HEK293T (cell line): ENCODE results near the gene KLK12.

Experiments
- CTCF ChIA-PET: fragments of 350-600 bp; formaldehyde crosslinking; extraction: SDS; loops from one replicate; lab custom pipeline; 2021; ENCODE audit warnings: antibody characterized with exemption, inconsistent platforms; lab: Yijun Ruan, JAX
- POLR2A ChIA-PET: fragments of 350-600 bp; formaldehyde crosslinking; extraction: SDS; loops from one replicate; lab custom pipeline; 2020; ENCODE audit warnings: antibody characterized with exemption, inconsistent platforms; lab: Yijun Ruan, JAX
- DNase-seq: peaks from one replicate; pipeline ENCODE4 v3.0.0; 2012; ENCODE audit warnings: mixed read lengths; ENCODE audit errors: extremely low spot score
- ARNT ChIP-seq: fragments of 450-650 bp; IDR thresholded peaks from 2 replicates; pipeline ENCODE4 v1.6.1; 2017; ENCODE audit warnings: mild to moderate bottlenecking
- BHLHE40 ChIP-seq: fragments of 450-650 bp; IDR thresholded peaks from 2 replicates; pipeline ENCODE4 v1.6.1; 2016; ENCODE audit warnings: mild to moderate bottlenecking, moderate library complexity, borderline replicate concordance
- CTBP1 ChIP-seq: fragments of 450-650 bp; IDR thresholded peaks from 2 replicates; pipeline ENCODE4 v1.6.1; 2016; ENCODE audit warnings: borderline replicate concordance
- ELF4 ChIP-seq: fragments of 450-650 bp; IDR thresholded peaks from 2 replicates; pipeline ENCODE4 v1.6.1; 2017; ENCODE audit warnings: antibody characterized with exemption
- FOXA1 ChIP-seq: fragments of 450-650 bp; IDR thresholded peaks from 2 replicates; pipeline ENCODE4 v1.6.1; 2016; ENCODE audit warnings: mild to moderate bottlenecking
- FOXK2 ChIP-seq: fragments of 450-650 bp; IDR thresholded peaks from 2 replicates; pipeline ENCODE4 v1.6.1; 2016; ENCODE audit warnings: mild to moderate bottlenecking
- FOXM1 ChIP-seq: fragments of 450-650 bp; IDR thresholded peaks from 2 replicates; pipeline ENCODE4 v1.6.1; 2017; ENCODE audit warnings: mild to moderate bottlenecking, borderline replicate concordance
- HDGF ChIP-seq: fragments of 450-650 bp; IDR thresholded peaks from 2 replicates; pipeline ENCODE4 v1.6.1; 2017; ENCODE audit warnings: antibody characterized with exemption, borderline replicate concordance
- L3MBTL2 ChIP-seq: fragments of 450-650 bp; conservative IDR thresholded peaks from 2 replicates; pipeline ENCODE4 v1.6.1; 2016; ENCODE audit warnings: mild to moderate bottlenecking
- LEF1 ChIP-seq: fragments of 450-650 bp; IDR thresholded peaks from 2 replicates; pipeline ENCODE4 v1.6.1; 2017; ENCODE audit warnings: mild to moderate bottlenecking, borderline replicate concordance
- NFRKB ChIP-seq: fragments of 450-650 bp; IDR thresholded peaks from 2 replicates; pipeline ENCODE4 v1.6.1; 2016; ENCODE audit warnings: mild to moderate bottlenecking, moderate library complexity
- PKNOX1 ChIP-seq: fragments of 450-650 bp; IDR thresholded peaks from 2 replicates; pipeline ENCODE4 v1.6.1; 2016
- SP1 ChIP-seq: fragments of 450-650 bp; IDR thresholded peaks from 2 replicates; pipeline ENCODE4 v1.6.1; 2017
- SUZ12 ChIP-seq: fragments of 450-650 bp; IDR thresholded peaks from 2 replicates; pipeline ENCODE4 v1.6.1; 2016; ENCODE audit warnings: mild to moderate bottlenecking
- TARDBP ChIP-seq: fragments of 450-650 bp; IDR thresholded peaks from 2 replicates; pipeline ENCODE4 v1.6.1; 2016
- ZNF384 ChIP-seq: fragments of 450-650 bp; IDR thresholded peaks from 2 replicates; pipeline ENCODE4 v1.6.1; 2016

Gene KLK12

GRCh38 chr19:51063664-51064063 is 28.9 kb upstream of the KLK12 start:
- no peak for DNase-seq
- no peak for TF ChIP-seq CTBP1
- TF ChIP-seq ELF4, result no peak
- TF ChIP-seq LEF1, result no peak
- no peak for TF ChIP-seq L3MBTL2
- no peak for TF ChIP-seq FOXA1
- TF ChIP-seq ARNT, result no peak
- no peak for TF ChIP-seq ZNF384
- no peak for TF ChIP-seq HDGF
- no peak for TF ChIP-seq FOXM1
- TF ChIP-seq PKNOX1, result no peak
- no peak for TF ChIP-seq SP1
- TF ChIP-seq BHLHE40, result no peak
- no peak for TF ChIP-seq TARDBP
- TF ChIP-seq SUZ12, result no peak
- CTCF ChIA-PET, result no interaction called here
- POLR2A ChIA-PET, result no interaction called here

- TF ChIP-seq SUZ12 (no peak), FOXA1 (no peak), ARNT (no peak), TARDBP (no peak), PKNOX1 (no peak), NFRKB (no peak), FOXM1 (no peak), FOXK2 (no peak)
- DNase-seq, result no peak
- CTCF ChIA-PET, result no interaction called here
- POLR2A ChIA-PET, result no interaction called here
Observed at GRCh38 chr19:51060973-51061372, 26.2 kb upstream of the KLK12 start.

GRCh38 chr19:51060336-51060735 is 25.5 kb upstream of the KLK12 start:
- ChIA-PET POLR2A (no interaction called here), CTCF (no interaction called here)
- no peak for TF ChIP-seq ZNF384
- TF ChIP-seq LEF1, result no peak
- TF ChIP-seq FOXK2, result no peak
- TF ChIP-seq ELF4, result no peak
- TF ChIP-seq PKNOX1, result no peak
- TF ChIP-seq FOXA1, result no peak
- TF ChIP-seq SUZ12, result no peak
- TF ChIP-seq FOXM1, result no peak
- no peak for TF ChIP-seq TARDBP
- TF ChIP-seq BHLHE40, result no peak
- no peak for TF ChIP-seq HDGF
- TF ChIP-seq CTBP1, result no peak
- TF ChIP-seq SP1, result no peak
- TF ChIP-seq NFRKB, result no peak
- no peak for TF ChIP-seq L3MBTL2
- DNase-seq, result no peak

DNA sequence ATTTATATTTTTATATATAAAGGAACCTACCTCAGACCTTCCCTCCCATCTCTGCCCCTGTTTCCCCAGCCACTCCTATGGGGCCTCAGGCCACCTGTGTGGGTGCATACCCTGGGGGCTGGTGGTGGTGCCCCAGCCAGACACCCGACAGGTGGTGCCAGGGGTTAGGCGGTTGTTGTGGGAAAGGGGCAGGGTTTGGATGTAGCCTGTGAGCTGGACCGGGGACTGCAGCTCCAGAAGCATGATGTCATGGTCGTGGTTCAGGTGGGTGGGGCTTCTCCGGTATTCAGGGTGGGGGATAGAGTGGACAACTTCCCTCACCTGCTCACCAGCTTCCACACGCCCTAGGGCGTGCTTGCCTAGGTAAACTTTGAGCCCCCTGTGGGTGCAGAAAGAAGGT is 24.9 kb upstream of the KLK12 start:
- CTCF ChIA-PET, result no interaction called here
- TF ChIP-seq PKNOX1 (no peak), ELF4 (no peak), L3MBTL2 (no peak), FOXA1 (no peak), HDGF (no peak), SUZ12 (no peak), FOXK2 (no peak), ZNF384 (no peak), LEF1 (no peak), FOXM1 (no peak), NFRKB (no peak), BHLHE40 (no peak)
- DNase-seq, result no peak
- POLR2A ChIA-PET, result no interaction called here

DNA sequence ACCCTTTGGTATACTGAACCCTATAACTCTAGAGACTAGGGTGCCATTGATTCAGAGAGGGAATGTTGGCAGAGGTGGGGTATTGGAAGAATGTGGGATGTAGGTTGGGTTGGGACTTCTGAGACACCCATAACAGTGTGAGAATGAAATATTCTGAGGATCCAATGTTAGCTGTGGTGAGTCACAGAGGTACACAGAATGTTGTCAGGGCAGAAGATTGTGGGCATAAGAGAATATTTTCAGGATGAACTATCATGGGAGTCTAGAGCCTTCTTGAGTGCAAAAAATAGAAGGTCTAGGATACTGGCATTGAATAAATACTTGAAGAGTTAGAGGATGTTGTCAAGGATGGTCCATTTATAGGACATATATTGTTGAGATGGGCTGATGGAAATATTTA is 21.1 kb upstream of the KLK12 start:
- DNase-seq, result no peak
- CTCF ChIA-PET, result no interaction called here
- no peak for TF ChIP-seq L3MBTL2
- no peak for TF ChIP-seq FOXK2
- no peak for TF ChIP-seq CTBP1
- no peak for TF ChIP-seq ARNT
- no peak for TF ChIP-seq BHLHE40
- no peak for TF ChIP-seq FOXM1
- POLR2A ChIA-PET, result no interaction called here

- no peak for TF ChIP-seq HDGF
- DNase-seq, result no peak
- ChIA-PET POLR2A (no interaction called here), CTCF (no interaction called here)
Observed at GRCh38 chr19:51047031-51047335, 12.2 kb upstream of the KLK12 start.

DNA sequence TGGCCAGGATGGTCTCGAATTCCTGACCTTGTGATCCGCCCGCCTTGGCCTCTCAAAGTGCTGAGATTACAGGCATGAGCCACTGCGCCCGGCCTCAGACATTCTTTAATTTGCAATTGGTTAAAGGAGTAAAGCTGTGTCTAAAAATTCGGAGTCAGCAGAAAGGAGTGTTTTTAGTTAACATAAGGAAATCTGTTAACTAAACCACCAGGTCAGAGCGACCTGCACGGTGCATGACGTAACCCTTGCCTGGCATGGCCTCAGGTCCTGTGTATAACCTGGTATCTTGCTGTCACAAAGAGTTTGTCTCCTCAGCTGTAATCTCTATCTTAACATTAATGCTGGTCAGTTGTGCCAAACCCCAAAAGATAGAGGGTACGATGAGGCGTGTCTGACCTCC is 9.5 kb upstream of the KLK12 start:
- DNase-seq, result no peak
- TF ChIP-seq PKNOX1, result no peak
- ChIA-PET CTCF (no interaction called here), POLR2A (no interaction called here)
